Mesodermal cell (in vitro differentiated cells): ENCODE measurements around the gene SSC4D.
"Not testable (repeated sequence)": the region's sequence is repeated elsewhere in the genome, so short reads cannot be mapped to it uniquely, and the experiment has no call there.

Source experiments
- H3K27ac ChIP-seq: 2 replicates; pipeline ENCODE4 v1.7.0; 2013; ENCODE audit warnings: mild to moderate bottlenecking, low read depth, low read length, moderate library complexity; ENCODE audit not compliant: severe bottlenecking
- H3K36me3 ChIP-seq: 2 replicates; pipeline ENCODE4 v1.7.1; 2013; ENCODE audit warnings: mild to moderate bottlenecking, low read length, moderate library complexity; ENCODE audit not compliant: control insufficient read depth, insufficient read depth
- H3K4me1 ChIP-seq: one replicate; pipeline ENCODE4 v1.7.1; 2013; ENCODE audit warnings: mild to moderate bottlenecking, low read length; ENCODE audit not compliant: insufficient read depth, control insufficient read depth, poor library complexity, severe bottlenecking
- H3K4me3 ChIP-seq: 2 replicates; pipeline ENCODE4 v1.7.0; 2013; ENCODE audit warnings: low read length, control low read depth, mild to moderate bottlenecking; ENCODE audit not compliant: insufficient read depth, poor library complexity, severe bottlenecking; ENCODE audit errors: extremely low read depth
- H3K9me3 ChIP-seq: 2 replicates; pipeline ENCODE4 v1.7.1; 2013; ENCODE audit warnings: mild to moderate bottlenecking, low read length, moderate library complexity; ENCODE audit not compliant: control insufficient read depth
- WGBS, 2 experiments: methylation state at CpG; one replicate each; pipeline ENCODE4 v1.1.5; 2013; ENCODE audit warnings: missing lambda C conversion rate in 2 of 2; ENCODE audit not compliant: insufficient coverage in 2 of 2; 5-methylcytosine and 5-hydroxymethylcytosine counted together

The SSC4D gene

GRCh38 chr7:76395965-76396726, 13.4 kb downstream of the SSC4D start:
- H3K27ac ChIP-seq = no peak overlapping the region
- no peaks in the 10 kb centered on the region for H3K9me3 ChIP-seq
- peaks cover 3% of the 10 kb centered on the region for H3K4me1 ChIP-seq
- H3K4me3 ChIP-seq = no peak overlapping the region
- no peaks in the 10 kb centered on the region for H3K36me3 ChIP-seq
- 49 to 68% methylated on average over 9 to 10 of the region's 13 CpGs for WGBS, 2 experiments

- H3K36me3 ChIP-seq, H3K4me1 ChIP-seq, H3K4me3 ChIP-seq, H3K27ac ChIP-seq, H3K9me3 ChIP-seq: not testable (repeated sequence)
- 92 to 93% methylated on average over 9 of the region's 11 CpGs for WGBS, 2 experiments
Measured at GRCh38 chr7:76395605-76395964, 13.9 kb downstream of the SSC4D start.

DNA sequence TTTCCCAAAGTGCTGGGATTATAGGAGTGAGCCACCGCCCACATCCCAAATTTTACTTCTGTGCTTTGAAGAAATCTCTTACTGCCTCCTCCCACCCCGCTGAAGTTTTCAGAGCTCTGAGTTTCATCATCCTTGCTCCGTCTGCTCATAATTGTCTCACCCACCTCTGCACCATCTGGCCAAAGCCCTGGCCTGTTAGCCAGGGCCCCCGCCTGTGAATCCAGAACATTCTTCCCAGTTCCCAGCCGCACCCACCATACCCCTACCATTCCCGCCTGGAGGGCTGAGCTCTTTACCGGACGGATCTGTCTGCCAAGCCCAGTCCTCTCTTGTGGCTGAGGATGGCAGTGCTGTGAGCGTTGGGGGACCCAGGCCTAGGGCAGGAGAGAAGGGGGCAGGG, 14.5 kb downstream of the SSC4D start:
- Histone ChIP-seq H3K27ac (no peak overlapping the region), H3K36me3 (no peaks in the 10 kb centered on the region), H3K4me3 (no peak overlapping the region), H3K9me3 (no peaks in the 10 kb centered on the region), H3K4me1 (peaks cover 3% of the 10 kb centered on the region)
- 96 to 97% methylated on average over 4 of the region's 9 CpGs for WGBS, 2 experiments

- WGBS, 2 experiments = 2% methylated on average over 63 to 83 of the region's 99 CpGs
- H3K27ac ChIP-seq = peak overlapping the region; percentile 18
- H3K9me3 ChIP-seq = no peaks in the 10 kb centered on the region
Measured at GRCh38 chr7:76393116-76394031, 16.1 kb downstream of the SSC4D start.

GRCh38 chr7:76392531-76393115, 16.9 kb downstream of the SSC4D start:
- H3K27ac ChIP-seq = no peak overlapping the region
- 43 to 45% methylated on average over 10 of the region's 12 CpGs for WGBS, 2 experiments
- H3K36me3 ChIP-seq = no peaks in the 10 kb centered on the region
- peaks cover 11% of the 10 kb centered on the region for H3K4me1 ChIP-seq
- peak overlapping the region; percentile 47 for H3K4me3 ChIP-seq
- H3K9me3 ChIP-seq = no peaks in the 10 kb centered on the region

More at GRCh38 chr7:76393116-76394031, 16.1 kb downstream of the SSC4D start:
- H3K4me1 ChIP-seq = peaks cover 11% of the 10 kb centered on the region
- no peaks in the 10 kb centered on the region for H3K36me3 ChIP-seq
- H3K4me3 ChIP-seq = peak overlapping the region; percentile 47

GRCh38 chr7:76390092-76390491, 19.4 kb downstream of the SSC4D start:
- WGBS, 2 experiments = 94 to 98% methylated on average over 13 of the region's 13 CpGs
- H3K9me3 ChIP-seq = no peaks in the 10 kb centered on the region
- no peaks in the 10 kb centered on the region for H3K36me3 ChIP-seq
- H3K4me3 ChIP-seq = no peak overlapping the region
- H3K27ac ChIP-seq = no peak overlapping the region
- H3K4me1 ChIP-seq = peaks cover 11% of the 10 kb centered on the region

DNA sequence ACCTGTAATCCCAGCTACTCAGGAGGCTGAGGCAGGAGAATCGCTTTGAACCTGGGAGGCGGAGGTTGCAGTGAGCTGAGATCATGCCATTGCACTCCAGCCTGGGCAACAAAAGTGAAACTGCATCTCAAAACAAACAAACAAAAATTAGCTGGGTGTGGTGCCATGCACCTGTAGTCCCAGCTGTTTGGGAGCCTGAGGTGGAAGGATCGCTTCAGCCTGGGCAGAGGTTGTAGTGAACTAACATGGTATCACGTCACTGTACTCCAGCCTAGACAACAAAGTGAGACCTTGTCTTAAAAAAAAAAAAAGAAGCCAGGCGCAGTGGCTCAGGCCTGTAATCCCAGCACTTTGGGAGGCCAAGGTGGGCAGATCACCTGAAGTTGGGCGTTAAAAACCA, 21.7 kb downstream of the SSC4D start:
- H3K4me1 ChIP-seq = peaks cover 11% of the 10 kb centered on the region
- not testable (repeated sequence) for H3K4me3 ChIP-seq, H3K9me3 ChIP-seq, H3K27ac ChIP-seq, H3K36me3 ChIP-seq
- WGBS, 2 experiments = 93 to 98% methylated on average over 6 of the region's 6 CpGs

GRCh38 chr7:76386691-76387260, 22.7 kb downstream of the SSC4D start:
- Histone ChIP-seq H3K9me3 (no peaks in the 10 kb centered on the region), H3K27ac (peak overlapping the region; percentile 5), H3K36me3 (no peaks in the 10 kb centered on the region), H3K4me1 (peaks cover 8% of the 10 kb centered on the region), H3K4me3 (no peak overlapping the region)
- WGBS, 2 experiments = 91 to 98% methylated on average over 7 to 8 of the region's 11 CpGs

DNA sequence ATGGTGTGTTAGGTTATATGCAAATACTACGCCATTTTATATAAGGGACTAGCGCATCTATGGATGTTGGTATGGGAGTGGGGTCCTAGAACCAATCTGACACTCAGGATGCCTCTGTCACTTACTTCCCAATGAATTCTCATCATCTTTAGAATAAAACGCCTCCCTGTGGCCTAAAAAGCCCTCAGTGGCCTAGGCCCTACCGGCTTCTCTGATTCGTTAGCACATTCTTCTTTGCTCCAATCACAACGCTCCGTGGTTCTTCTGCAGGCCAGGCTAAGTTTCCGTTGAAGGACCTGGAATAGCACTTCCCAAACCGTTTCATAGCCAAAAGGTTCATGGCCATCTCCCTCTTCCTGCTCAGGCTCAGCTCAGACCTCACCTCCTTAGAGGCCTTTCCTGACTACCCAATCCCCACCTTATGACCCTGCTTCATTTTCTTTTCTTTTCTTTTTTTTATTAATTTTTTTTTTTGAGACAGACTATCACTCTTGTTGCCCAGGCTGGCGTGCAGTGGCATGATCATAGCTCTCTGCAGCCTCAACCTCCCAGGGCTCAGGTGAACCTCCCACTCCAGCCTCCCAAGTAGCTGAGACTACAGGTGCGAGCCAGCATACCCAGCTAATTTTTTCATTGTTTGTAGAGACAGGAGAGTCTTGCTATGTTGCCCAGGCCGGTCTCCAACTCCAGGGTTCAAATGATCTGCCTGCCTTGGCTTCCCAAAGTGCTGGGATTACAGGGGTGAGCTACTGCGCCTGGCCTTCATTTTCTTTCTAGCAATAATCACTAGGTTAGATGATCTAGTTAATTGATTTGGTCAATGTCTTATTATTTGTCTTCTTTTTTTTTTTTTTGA, 26.2 kb downstream of the SSC4D start:
- 47 to 63% methylated on average over 8 to 9 of the region's 13 CpGs for WGBS, 2 experiments
- H3K9me3 ChIP-seq = no peaks in the 10 kb centered on the region
- no peak overlapping the region for H3K4me3 ChIP-seq
- peaks cover 6% of the 10 kb centered on the region for H3K4me1 ChIP-seq
- H3K36me3 ChIP-seq = no peaks in the 10 kb centered on the region
- H3K27ac ChIP-seq = no peak overlapping the region

DNA sequence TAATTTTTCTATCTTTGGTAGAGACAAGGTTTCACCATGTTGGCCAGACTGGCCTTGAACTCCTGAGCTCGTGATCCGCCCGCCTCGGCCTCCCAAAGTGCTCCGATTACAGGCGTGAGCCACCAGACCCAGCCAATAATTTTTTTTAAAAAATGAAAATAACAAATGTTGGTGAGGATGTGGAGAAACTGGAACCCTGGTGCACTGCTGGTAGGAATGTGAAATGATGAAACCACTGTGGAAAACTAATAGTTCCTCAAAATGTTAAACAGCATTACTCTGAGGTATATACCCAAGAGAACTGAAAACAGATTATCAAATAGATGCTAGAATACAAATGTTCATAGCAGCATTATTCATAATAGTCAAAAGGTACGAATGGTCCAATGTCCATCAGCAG, 27.7 kb downstream of the SSC4D start:
- Histone ChIP-seq H3K27ac (no peak overlapping the region), H3K4me3 (no peak overlapping the region), H3K4me1 (peaks cover 6% of the 10 kb centered on the region), H3K9me3 (no peaks in the 10 kb centered on the region), H3K36me3 (no peaks in the 10 kb centered on the region)
- WGBS, 2 experiments = 83 to 100% methylated on average over 1 to 5 of the region's 7 CpGs
